Keratinocyte (primary cell): ENCODE results near the gene TM9SF3.

Experiments
- EZH2 ChIP-seq: IDR thresholded peaks from one replicate; pipeline ENCODE4 v1.6.1; 2012; ENCODE audit warnings: inconsistent platforms, mild to moderate bottlenecking, low read length, moderate library complexity
- TF ChIP-seq, protein P1 (sequence below), 3 experiments: IDR thresholded peaks in 1 of 3; conservative IDR thresholded peaks in 1 of 3; optimal IDR thresholded peaks in 1 of 3; 2 replicates in 2 of 3; 3 replicates in 1 of 3; pipeline versions ENCODE3 to v1.5.1; 2011; ENCODE audit warnings: low read length in 3 of 3, mild to moderate bottlenecking in 3 of 3, moderate library complexity in 2 of 3, control low read depth in 1 of 3, inconsistent platforms in 1 of 3; ENCODE audit not compliant: insufficient read depth in 2 of 3; ENCODE audit errors: extremely low read depth in 1 of 3

DNA sequence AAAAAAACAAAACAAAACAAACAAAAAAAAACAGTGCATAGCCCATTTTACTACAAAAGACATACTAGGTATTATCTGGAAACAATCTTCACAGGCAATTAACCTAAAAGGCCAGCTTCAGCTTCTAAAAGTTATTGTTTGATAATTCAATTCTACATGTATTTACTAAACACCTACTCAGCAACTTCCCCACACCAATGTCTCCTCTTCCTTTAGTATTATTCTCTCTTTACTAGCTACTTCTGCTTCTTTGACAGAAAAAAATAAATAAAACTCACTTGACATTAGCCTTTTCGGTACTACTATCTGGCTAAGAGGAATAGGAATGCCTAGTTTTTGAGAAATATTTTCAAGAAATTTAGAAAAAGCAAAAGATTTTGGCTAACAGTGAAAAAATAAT, 2.8 kb downstream of the TM9SF3 start:
- TF ChIP-seq, protein P1, sequence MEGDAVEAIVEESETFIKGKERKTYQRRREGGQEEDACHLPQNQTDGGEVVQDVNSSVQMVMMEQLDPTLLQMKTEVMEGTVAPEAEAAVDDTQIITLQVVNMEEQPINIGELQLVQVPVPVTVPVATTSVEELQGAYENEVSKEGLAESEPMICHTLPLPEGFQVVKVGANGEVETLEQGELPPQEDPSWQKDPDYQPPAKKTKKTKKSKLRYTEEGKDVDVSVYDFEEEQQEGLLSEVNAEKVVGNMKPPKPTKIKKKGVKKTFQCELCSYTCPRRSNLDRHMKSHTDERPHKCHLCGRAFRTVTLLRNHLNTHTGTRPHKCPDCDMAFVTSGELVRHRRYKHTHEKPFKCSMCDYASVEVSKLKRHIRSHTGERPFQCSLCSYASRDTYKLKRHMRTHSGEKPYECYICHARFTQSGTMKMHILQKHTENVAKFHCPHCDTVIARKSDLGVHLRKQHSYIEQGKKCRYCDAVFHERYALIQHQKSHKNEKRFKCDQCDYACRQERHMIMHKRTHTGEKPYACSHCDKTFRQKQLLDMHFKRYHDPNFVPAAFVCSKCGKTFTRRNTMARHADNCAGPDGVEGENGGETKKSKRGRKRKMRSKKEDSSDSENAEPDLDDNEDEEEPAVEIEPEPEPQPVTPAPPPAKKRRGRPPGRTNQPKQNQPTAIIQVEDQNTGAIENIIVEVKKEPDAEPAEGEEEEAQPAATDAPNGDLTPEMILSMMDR (optimal IDR thresholded peaks at IDR 0.05 in 1 of 3, IDR thresholded peaks at IDR 0.05 in 1 of 3, conservative IDR thresholded peaks at IDR 0.05 in 1 of 3; ENCODE audit: extremely low read depth in 1 of 3, insufficient read depth in 2 of 3, low read length in 3 of 3) = no peak
- no peak for TF ChIP-seq EZH2
